Subcutaneous adipose tissue (tissue), 4 donors: ENCODE measurements around the gene NKAIN2. TPM values are rescaled to one million over a fixed set of nuclear protein-coding genes. Genes with fewer than 3 reads are reported as not detected.

Experiments
- CTCF ChIP-seq: fragments of 450-650 bp; IDR thresholded peaks from one replicate; pipeline ENCODE4 v1.5.1; 2016; ENCODE audit warnings: low read depth, mild to moderate bottlenecking, control low read depth, antibody characterized with exemption, moderate library complexity
- total RNA-seq, 4 donors: library from RNA; depleted of rRNA; stranded (reverse); fragments of >200 nt; gene quantifications; one replicate each; pipeline ENCODE4 v1.1.0, GENCODE V29; 2016

Gene NKAIN2
- total RNA-seq, 4 donors from 2014 or later, result not detected

- TF ChIP-seq CTCF, result no peak
Observed at GRCh38 chr6:124536157-124536841, 732.6 kb downstream of the NKAIN2 start.

DNA sequence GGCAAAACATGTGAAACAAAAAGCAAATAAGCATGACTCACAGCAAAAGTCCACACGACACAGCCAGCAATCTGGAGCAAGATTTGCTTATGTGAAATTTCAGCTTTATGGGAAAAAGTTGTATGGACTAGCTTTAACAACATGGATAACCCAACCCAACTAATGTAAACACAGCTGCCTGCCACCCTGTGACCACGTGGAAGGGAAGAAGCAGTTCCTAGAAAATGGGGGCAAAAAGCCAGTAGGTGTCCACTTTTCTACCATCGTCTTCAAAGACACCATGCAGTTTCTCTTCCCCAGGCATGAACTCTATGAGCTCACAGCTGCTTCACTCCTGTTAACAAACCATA, 733.2 kb downstream of the NKAIN2 start:
- no peak for TF ChIP-seq CTCF

GRCh38 chr6:124539096-124539495, 735.4 kb downstream of the NKAIN2 start:
- no peak for TF ChIP-seq CTCF

DNA sequence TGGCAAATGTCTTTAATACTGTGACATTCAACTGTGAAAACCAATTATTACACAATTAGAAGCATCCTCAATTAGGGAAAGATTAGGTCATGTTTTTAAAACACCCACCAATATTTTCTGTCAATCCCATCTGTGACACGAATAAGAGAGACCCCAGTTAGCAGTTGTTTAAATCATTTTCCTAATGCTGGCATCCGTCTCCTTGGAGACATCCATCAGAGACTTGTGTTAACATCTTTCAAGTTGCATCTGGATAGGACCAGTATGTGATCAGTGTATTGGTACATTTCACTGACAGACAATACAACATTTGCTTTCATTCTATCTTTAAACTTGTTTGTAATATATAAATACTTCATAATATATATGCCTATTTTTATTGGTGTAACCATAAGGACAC, 737.9 kb downstream of the NKAIN2 start:
- TF ChIP-seq CTCF, result no peak

DNA sequence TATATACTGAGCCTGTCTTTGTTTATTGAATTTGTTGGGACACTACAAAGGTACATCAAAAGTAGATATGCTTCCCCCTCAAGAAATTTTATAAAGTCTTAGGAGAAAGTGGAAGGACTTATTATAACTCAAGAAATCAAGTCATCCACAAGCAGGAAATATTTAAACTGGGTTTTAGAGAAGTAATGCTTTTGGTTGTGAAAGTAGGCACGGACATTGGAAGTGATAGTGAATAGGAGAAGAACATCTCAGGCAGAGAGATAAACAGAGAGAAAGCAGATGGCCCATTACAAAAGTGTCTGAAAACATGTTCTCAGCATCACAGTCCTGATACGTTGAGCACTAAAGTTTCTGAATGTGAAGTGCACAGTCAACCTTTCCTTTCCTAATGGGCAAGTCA, 742.9 kb downstream of the NKAIN2 start:
- no peak for TF ChIP-seq CTCF

- no peak for TF ChIP-seq CTCF
Observed at GRCh38 chr6:124551711-124552233, 748.1 kb downstream of the NKAIN2 start.

DNA sequence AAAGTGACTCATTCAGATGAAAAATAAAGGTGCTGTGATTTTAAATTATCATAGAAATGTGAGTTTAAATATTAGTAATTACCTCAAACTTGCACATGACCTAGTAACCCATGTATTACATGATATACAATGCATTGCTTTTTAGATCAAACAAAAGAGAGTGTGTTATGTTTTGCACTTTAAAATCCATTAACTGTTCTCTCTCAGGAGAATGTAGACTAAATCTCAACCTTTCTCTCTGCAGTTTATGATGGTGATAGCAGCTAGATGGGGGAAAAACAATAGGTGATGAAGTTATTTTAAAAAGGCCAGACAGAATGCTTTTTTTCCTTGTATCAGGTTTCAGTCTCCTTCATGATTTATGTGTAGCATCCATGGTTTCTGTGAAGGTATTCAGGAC, 754.2 kb downstream of the NKAIN2 start:
- TF ChIP-seq CTCF, result no peak
